Esophagus squamous epithelium (tissue), 4 donors: ENCODE results near the gene OPCML.

Experiments used
- POLR2A ChIP-seq, 4 donors: fragments of 450-650 bp; IDR thresholded peaks; one replicate each; pipeline ENCODE4 v1.6.1; 2017; ENCODE audit warnings: antibody characterized with exemption in 4 of 4, mild to moderate bottlenecking in 4 of 4, moderate library complexity in 3 of 4
- TF ChIP-seq, protein P1 (sequence below), 6 experiments: fragments of 450-650 bp in 4 of 6; fragments of 200-600 bp in 2 of 6; sonication (generic) in 2 of 6; IDR thresholded peaks; one replicate each; pipeline ENCODE4 v1.5.1; 2016 to 2019; ENCODE audit warnings: antibody characterized with exemption in 6 of 6, mild to moderate bottlenecking in 4 of 6, moderate library complexity in 4 of 6

GRCh38 chr11:133137939-133138338 is 394.4 kb downstream of the OPCML start:
- TF ChIP-seq, protein P1, sequence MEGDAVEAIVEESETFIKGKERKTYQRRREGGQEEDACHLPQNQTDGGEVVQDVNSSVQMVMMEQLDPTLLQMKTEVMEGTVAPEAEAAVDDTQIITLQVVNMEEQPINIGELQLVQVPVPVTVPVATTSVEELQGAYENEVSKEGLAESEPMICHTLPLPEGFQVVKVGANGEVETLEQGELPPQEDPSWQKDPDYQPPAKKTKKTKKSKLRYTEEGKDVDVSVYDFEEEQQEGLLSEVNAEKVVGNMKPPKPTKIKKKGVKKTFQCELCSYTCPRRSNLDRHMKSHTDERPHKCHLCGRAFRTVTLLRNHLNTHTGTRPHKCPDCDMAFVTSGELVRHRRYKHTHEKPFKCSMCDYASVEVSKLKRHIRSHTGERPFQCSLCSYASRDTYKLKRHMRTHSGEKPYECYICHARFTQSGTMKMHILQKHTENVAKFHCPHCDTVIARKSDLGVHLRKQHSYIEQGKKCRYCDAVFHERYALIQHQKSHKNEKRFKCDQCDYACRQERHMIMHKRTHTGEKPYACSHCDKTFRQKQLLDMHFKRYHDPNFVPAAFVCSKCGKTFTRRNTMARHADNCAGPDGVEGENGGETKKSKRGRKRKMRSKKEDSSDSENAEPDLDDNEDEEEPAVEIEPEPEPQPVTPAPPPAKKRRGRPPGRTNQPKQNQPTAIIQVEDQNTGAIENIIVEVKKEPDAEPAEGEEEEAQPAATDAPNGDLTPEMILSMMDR (IDR thresholded peaks at IDR 0.05): no peak
- TF ChIP-seq POLR2A (IDR thresholded peaks at IDR 0.05): no peak
